HPDE6-E6E7 (cell line): ENCODE measurements around the gene GFPT2.

ENCODE experiments used
- DNase-seq: peaks from one replicate; pipeline ENCODE4 v3.0.0; 2011; ENCODE audit warnings: missing footprints; ENCODE audit errors: extremely low spot score

The GFPT2 gene

DNA sequence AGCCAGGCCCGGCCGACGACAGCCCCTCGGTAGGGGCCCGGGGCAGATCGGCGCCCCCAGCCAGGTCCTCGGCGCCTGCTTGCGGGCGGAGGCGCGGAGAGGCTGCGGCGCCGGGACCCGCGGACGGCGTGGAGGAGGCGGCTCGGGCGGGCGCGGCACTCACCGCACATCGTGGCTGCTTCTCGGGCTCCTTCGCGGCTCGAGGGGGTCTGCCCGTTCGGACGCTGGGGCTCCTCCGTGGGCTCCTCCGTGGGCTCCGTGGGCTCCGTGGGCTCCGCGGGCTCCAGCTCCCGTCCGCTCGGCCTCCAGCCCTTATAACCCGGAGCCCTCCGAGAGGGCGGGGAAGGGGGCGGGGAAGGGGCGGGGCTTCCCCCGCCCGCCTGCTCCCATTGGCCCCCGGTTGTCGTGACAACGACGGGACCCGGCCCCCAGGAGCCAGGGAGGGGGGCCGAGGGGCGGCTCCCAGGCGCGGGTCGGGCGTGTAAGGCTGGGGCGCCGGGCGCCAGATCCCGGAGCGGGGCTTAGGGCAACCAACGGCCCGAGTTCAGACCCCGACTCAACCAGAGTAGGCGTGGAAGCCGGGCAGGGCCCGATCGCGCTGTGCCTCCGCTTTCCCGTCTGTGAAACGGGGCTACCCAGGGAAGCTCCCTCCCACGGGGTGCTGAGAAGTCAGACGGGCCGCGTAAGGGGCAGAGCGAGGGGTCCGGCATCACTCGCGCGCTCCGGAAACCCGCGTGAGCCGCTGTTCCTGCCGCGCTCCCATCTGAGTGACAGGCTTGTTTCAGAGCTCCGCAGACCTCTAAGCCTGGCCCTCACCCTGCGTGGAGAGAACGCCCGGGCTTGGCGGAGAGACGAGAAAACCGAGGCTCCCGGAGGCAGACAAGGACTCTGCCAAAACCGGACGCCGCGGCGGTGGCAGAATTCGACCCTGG lies at the start of gene GFPT2:
Gene GFPT2, minus strand, starts transcription at position 289 of the 932 bp plus-strand sequence. Its CDS starts 119 bp downstream, at position 170.
- DNase-seq, result peak; percentile 65

DNA sequence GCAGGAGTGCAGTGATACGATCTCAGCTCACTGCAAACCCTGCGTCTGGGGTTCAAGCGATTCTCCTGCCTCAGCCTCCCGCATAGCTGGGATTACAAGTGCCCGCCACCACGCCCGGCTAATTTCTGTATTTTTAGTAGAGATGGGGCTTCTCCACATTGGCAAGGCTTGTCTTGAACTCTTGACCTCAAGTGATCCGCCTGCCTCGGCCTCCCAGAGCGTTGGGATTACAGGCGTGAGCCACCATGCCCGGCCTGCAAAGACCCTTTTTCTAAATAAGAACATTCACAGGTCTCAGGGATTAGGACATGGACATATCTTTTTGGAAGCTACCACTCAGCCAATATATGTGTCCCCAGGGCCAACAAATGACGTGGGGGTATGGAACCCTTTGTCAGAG lies 49.6 kb upstream of the GFPT2 start:
- DNase-seq, result no peak

- DNase-seq, result no peak
Measured at GRCh38 chr5:180401229-180401907, 48.2 kb upstream of the GFPT2 start.

GRCh38 chr5:180400416-180400815 lies 47.3 kb upstream of the GFPT2 start:
- no peak for DNase-seq

DNA sequence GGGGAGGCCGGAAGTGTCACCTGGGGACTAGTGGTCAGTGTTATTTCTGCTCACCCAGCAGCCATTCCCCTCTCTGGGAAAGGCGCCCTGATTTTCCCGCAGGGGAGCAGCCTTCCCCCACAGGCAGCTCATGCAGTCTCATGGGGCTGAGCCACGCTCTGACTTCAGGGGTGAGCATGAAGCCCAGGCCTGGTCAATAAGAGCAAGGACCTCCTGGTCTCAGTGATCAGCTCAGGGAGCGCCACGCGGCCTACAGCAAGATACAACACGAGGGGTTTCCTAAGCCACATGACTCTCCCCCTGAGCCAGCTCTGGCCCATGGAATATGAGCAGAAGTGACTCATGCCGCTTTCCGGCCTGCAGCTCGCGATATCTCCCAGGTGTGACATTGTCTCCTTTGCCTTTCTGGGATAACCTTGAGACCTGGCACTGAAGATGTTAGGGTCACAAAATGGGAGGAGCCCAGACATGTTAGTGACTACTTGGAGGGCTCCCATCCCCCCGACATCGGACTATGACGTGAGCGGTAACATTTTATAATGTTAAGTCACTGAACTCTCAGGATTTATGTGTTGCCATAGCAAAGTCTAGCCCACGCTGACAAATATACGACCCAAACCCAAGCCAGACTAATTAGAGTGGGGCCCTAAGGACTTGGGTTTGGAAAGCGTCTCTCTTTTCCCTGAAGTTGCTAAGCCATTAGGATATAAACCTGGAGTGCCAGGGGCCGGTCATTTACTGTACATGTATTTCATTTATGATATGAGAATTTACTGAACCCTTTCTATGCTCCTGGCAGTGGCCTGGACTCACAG lies 46.5 kb upstream of the GFPT2 start:
- no peak for DNase-seq

DNA sequence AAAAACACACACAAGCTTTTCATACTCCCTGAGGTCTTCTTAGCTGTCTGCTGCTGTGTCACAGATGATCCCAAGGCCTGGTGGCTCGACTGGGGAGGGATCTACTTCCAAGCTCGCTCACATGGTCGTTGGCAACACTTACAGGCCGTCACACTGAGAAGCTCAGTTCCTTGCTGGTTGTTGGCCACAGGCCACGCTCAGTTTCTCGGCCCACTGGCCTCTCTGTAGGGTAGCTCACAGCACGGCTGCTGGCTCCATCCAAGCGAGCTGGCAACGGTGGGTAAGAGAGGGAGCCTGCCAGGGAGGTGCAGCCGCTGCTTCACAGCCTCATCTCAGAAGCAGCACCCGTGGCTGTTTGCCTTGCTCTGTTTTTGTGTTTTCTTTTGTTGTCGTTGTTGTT lies 43.8 kb upstream of the GFPT2 start:
- DNase-seq, result no peak

DNA sequence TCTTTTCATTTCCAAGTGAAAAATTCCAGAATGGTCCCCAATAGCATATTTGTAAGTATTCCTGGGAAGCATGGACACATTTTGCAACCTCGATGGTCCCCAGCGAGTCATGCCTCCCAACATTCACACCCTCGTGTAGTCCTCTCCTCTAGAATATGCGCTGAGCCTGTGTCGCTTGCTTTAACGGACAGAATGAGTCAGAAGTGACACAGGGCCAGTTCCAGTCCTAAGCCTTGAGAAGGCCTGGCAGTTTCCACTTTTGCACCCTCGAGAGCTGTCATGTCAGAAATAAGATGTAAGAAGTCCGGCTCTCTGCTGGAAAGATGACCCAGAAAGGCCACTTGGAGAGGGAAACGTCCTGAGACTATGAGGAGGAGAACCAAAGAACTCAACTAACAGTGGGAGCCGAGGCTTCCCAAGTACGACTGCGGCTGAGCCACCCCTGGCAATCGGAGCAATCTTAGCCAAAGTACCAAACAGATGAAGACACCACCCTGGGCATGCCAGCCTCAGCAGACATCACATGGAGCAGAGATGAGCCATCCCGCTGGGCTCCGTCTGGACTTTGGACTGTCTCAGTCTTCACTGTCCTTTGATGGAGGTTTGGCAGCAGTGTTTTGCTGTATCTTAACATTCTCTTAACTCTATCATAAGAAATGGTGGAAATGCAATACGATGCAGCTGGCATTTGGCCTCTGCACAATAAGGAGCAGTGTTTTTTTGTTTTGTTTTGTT lies 42.6 kb upstream of the GFPT2 start:
- DNase-seq, result no peak

DNA sequence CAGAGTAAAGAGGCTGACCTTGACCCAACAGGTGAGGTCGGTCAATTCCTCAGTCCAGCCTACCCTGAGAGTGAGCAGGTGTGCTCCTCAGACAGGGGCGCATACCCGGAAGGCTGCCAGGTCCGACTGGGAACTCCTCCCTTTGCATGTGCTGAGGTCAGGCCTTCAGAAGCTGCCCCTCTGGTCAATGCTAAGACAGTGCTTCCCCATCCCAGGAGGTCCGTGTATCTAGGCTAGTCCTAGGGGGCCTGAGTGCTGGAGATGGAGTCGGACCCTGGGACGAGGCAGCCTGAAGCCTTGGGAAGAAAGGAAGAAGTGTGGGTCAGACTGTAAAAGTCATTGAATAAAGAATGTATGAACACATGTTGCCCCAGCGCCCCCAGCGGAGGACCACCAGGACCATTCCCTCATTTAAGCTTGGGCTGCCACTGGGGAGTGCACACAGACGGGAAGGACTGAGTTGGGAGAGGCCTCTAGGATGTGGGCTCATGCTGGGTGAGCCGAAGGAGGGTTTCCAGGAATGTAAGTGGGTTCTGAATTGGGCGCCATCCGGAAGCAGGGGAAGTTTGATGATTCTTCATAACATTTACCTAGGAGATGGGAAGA lies 41.0 kb upstream of the GFPT2 start:
- DNase-seq, result no peak

DNA sequence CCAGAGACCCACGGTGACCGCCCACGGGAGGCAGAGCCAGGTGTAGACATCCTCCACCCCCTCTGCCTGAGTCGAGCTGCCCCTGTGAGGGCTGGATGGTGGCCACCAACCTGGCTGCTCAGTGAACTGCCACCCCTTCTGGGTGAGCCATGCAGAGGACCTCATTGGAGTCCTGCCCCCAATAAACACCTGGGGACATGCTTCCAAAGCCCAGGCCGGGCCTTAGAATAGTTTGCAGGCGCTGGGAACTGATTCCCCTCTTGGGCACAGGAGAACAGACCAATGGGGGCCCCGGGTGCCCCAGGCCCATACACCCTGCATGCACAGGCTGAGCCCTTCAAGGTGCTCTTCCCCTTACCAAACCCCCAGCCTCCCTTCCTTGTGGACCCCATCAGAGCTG lies 38.1 kb upstream of the GFPT2 start:
- no peak for DNase-seq

- no peak for DNase-seq
Measured at GRCh38 chr5:180390441-180391190, 37.5 kb upstream of the GFPT2 start.

- DNase-seq, result no peak
Measured at GRCh38 chr5:180389252-180390101, 36.3 kb upstream of the GFPT2 start.

DNA sequence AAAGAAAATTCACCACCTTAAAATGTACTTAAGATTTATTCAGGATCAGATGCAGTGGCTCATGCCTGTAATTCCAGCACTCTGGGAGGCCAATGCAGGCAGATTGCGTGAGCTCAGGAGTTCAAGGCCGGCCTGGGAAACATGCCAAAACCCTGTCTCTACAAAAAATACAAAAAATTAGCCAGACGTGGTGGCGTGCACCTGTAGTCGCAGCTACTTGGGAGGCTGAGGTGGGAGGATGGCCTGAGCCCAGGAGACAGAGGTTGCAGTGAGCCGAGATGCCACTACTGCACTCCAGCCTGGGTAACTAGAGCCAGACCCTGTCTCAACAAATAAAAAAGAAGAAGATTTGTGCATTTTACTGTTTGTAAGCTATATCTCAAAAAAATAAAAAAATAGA lies 34.7 kb upstream of the GFPT2 start:
- DNase-seq, result no peak

DNA sequence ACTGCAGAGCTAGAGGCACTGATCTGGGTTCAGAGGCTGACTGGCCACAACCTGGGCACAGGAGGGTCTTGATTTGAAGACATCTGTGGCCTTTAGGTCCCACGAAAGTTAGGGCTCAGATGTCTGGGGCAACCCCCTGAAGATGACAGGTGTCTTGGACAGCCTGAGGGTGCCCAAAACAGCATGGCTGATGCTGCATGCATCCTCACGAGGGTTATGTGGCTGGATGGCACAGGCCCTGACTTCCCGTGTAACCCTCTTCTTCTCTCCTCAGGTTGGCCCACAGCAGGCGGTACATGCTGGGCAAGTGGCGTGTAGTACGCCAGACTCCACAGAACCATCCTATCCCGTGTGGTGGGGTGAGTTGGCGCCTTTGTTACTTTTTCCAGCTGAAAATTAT lies 29.8 kb upstream of the GFPT2 start:
- no peak for DNase-seq

DNA sequence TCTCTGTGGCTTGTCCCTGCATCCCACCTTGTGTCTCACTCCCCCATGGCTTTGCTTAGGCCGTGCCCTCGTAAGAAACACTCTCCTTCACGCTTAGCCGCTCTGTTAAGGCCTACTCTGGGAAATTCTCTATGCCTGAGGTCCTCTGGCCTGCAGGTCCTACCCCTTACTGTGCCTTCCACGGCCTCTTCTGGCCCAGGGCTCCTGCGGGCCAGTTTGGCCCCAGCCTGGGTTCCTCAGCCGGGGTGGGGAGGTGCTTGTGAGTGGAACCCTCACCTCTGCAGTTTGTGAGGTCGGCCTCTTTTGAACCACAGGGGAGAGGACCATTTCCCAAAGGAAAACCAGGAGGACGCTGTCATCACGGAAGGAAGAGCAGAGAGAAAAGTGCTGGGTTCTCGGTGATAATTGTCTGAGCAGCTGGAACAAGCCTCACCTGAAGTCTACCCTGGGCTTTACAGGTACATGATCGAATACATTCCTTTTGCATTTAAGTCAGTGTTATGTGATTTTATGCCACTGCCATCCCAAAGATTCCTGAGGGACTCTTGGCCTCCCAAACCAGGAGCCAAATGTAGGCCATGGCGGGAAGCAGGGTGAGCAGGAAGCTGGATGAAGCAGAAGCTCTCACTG lies 28.8 kb upstream of the GFPT2 start:
- no peak for DNase-seq

DNA sequence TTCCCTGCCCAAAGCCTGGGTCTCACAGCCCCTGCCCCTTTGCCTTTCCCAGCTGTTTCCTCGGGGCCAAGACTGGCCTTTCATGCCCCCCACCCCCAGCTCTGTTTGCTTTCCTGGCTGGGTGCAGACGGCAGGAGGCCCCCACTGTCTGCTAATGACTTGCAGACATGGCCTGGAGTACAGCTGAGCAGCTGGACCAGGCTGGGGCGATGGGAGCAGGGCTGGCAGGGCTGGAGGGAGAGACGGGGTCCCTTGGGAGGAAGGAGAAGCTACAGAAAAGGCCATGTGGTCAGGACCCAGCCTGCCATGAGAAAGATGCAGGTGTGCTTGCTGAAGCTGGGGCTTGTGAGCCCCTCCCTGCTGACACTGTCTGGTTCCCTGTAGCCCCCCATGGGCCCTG lies 28.3 kb upstream of the GFPT2 start:
- no peak for DNase-seq

DNA sequence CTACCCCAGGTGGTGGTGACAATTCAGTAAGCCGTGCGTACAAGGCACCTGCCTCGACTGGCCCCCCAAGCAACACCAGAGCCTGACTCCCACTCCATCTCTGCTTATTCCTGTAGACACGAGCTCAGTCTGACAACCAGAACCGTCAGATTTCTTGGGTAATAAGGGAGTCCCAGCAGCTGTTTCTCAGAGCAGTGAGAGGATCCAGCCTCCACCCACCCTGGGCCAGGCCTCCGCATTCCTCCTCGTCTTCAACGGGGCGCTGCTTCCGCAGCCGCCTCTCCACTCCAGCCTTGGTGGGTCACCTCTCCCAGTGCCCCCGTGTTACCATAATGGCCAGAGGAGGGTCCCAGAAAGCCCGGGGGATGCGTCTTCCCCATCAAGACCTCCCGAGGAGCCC lies 27.7 kb upstream of the GFPT2 start:
- DNase-seq, result no peak

GRCh38 chr5:180380441-180380840 lies 27.3 kb upstream of the GFPT2 start:
- DNase-seq, result no peak

GRCh38 chr5:180379355-180380070 lies 26.4 kb upstream of the GFPT2 start:
- no peak for DNase-seq
